Stimulated activated CD4-positive, alpha-beta T cell treated with anti-CD3 and anti-CD28 coated beads, Interleukin-12 subunit alpha, Interleukin-12 subunit beta, amount 100 ng/mL, for 24 hours (primary cell): ENCODE measurements around the gene VWC2L.

ENCODE experiments used
- DNase-seq, 2 experiments: peaks; one replicate each; pipeline ENCODE4 v3.0.0-alpha.2; 2020; ENCODE audit warnings: low read depth in 2 of 2

VWC2L gene

GRCh38 chr2:214591366-214591765 is 180.5 kb downstream of the VWC2L start:
- no peak for DNase-seq

GRCh38 chr2:214592011-214592410 is 181.2 kb downstream of the VWC2L start:
- DNase-seq, result no peak

- no peak for DNase-seq
These were observed 182.9 kb downstream of the VWC2L start for GRCh38 chr2:214593727-214594126.

- no peak for DNase-seq
These were observed 191.2 kb downstream of the VWC2L start for GRCh38 chr2:214601852-214602633.

- DNase-seq, result no peak
These were observed 194.0 kb downstream of the VWC2L start for GRCh38 chr2:214604861-214605260.

- DNase-seq, result no peak
These were observed 196.2 kb downstream of the VWC2L start for GRCh38 chr2:214607051-214607450.

- DNase-seq, result no peak
These were observed 200.2 kb downstream of the VWC2L start for GRCh38 chr2:214611015-214611414.

GRCh38 chr2:214624166-214624760 is 213.4 kb downstream of the VWC2L start:
- DNase-seq, result no peak

GRCh38 chr2:214628091-214628490 is 217.2 kb downstream of the VWC2L start:
- DNase-seq, result no peak
